Left lung (tissue), 10 donors: ENCODE measurements around the gene BRIX1. TPM values are rescaled to one million over a fixed set of nuclear protein-coding genes. Genes with fewer than 3 reads are reported as not detected.

Experiments
- ATAC-seq: fragments of 200-7000 bp; cut with Tn5 transposase; one replicate; pipeline ENCODE4 v1.9.1; 2020; ENCODE audit warnings: moderate library complexity
- DNase-seq, 4 donors: peaks; one replicate each; pipeline ENCODE4 v3.0.0-alpha.2; 2013 to 2020
- H3K27ac ChIP-seq, 2 donors: fragments of 200-600 bp; sonication (generic) in 1 of 2; one replicate each; pipeline versions ENCODE4 v1.5.0 to v1.8.0; 2020 to 2021
- H3K27me3 ChIP-seq, 2 donors: fragments of 200-600 bp; sonication (generic) in 1 of 2; one replicate each; pipeline versions ENCODE4 v1.5.0 to v1.8.0; 2020 to 2021
- H3K36me3 ChIP-seq, 2 donors: fragments of 200-600 bp; sonication (generic) in 1 of 2; one replicate each; pipeline versions ENCODE4 v1.5.0 to v1.8.0; 2020 to 2021
- H3K4me1 ChIP-seq, 2 donors: fragments of 200-600 bp; one replicate each; pipeline ENCODE4 v1.8.0; 2021
- H3K4me3 ChIP-seq, 2 donors: fragments of 200-600 bp; sonication (generic) in 1 of 2; one replicate each; pipeline versions ENCODE4 v1.5.0 to v1.8.0; 2020 to 2021; ENCODE audit warnings: mild to moderate bottlenecking in 1 of 2
- H3K9me3 ChIP-seq, 2 donors: fragments of 200-600 bp; sonication (generic) in 1 of 2; one replicate each; pipeline versions ENCODE4 v1.5.0 to v1.8.0; 2020 to 2021
- CTCF ChIP-seq, 2 donors: fragments of 200-600 bp; sonication (generic) in 1 of 2; IDR thresholded peaks; one replicate each; pipeline versions ENCODE4 v1.5.0 to v1.8.0; 2021; ENCODE audit warnings: antibody characterized with exemption in 2 of 2
- intact Hi-C, 2 donors: fragments of 100-400 bp; cut with DNase I; formaldehyde crosslinking; loops; one replicate each; pipeline versions ENCODE4 v1.11.2 to v1.14.2; 2022
- polyA plus RNA-seq, 6 donors: library from polyadenylated mRNA; unstranded; fragments of 120-200 nt; gene quantifications; one replicate each; pipeline ENCODE4 v1.2.1, GENCODE V29; 2013; ENCODE audit not compliant: insufficient read length in 6 of 6
- total RNA-seq, 2 donors: library from RNA; stranded (reverse); fragmentation: NEBNext Ultra II Directional; extraction: Animal tissue kit (Norgen Biotek cat#: 25700); gene quantifications; one replicate each; pipeline ENCODE4 v1.2.1, GENCODE V29; 2021
- donor health status: DM: no; HTN: yes; CAD: no.
- donor health status: DM: no; HTN: no; CAD: no.

BRIX1 gene
- total and polyA plus RNA-seq, 8 donors = 15.8 to 49.3 (median 44.9) TPM

- DNase-seq = no peak
- TF ChIP-seq CTCF (IDR thresholded peaks at IDR 0.05) = no peak
- no peak for ATAC-seq
- no peaks in the 10 kb centered on the region for H3K9me3 ChIP-seq
- no peak overlapping the region for H3K4me3 ChIP-seq
- no peaks in the 10 kb centered on the region for H3K4me1 ChIP-seq
- H3K27me3 ChIP-seq = no peaks in the 10 kb centered on the region
- intact Hi-C loops = no loop called here
- peaks cover 0 to 97% of the 10 kb centered on the region in 2 donors for H3K36me3 ChIP-seq
- no peak overlapping the region for H3K27ac ChIP-seq
Measured at GRCh38 chr5:34944460-34945047, 29.0 kb downstream of the BRIX1 start.

- Histone ChIP-seq H3K9me3 (no peaks in the 10 kb centered on the region), H3K27me3 (no peaks in the 10 kb centered on the region), H3K4me3 (no peak overlapping the region), H3K4me1 (no peaks in the 10 kb centered on the region), H3K36me3 (peaks cover 6 to 40% of the 10 kb centered on the region in 2 donors), H3K27ac (no peak overlapping the region)
- no peak for TF ChIP-seq CTCF (IDR thresholded peaks at IDR 0.05)
- intact Hi-C loops = no loop called here
- DNase-seq = no peak
- no peak for ATAC-seq
Measured at GRCh38 chr5:34957321-34957720, 41.8 kb downstream of the BRIX1 start.

- no peak overlapping the region for H3K27ac ChIP-seq
- DNase-seq = peak in 2 of 4 donors; percentile 6 to 29
- intact Hi-C loops = no loop called here
- H3K27me3 ChIP-seq = no peaks in the 10 kb centered on the region
- ATAC-seq = peak; percentile 87
- H3K4me3 ChIP-seq = no peak overlapping the region
- peak; percentile 21 to 39 for TF ChIP-seq CTCF (IDR thresholded peaks at IDR 0.05)
- H3K36me3 ChIP-seq = peaks cover 6 to 33% of the 10 kb centered on the region in 2 donors
- no peaks in the 10 kb centered on the region for H3K9me3 ChIP-seq
- H3K4me1 ChIP-seq = no peaks in the 10 kb centered on the region
Measured at GRCh38 chr5:34957857-34958690, 42.6 kb downstream of the BRIX1 start.

- no peak overlapping the region for H3K27ac ChIP-seq
- no peaks in the 10 kb centered on the region for H3K4me1 ChIP-seq
- intact Hi-C loops = no loop called here
- DNase-seq = no peak
- no peak overlapping the region for H3K4me3 ChIP-seq
- peak; percentile 87 for ATAC-seq
- H3K36me3 ChIP-seq = peaks cover 5 to 21% of the 10 kb centered on the region in 2 donors
- no peak for TF ChIP-seq CTCF (IDR thresholded peaks at IDR 0.05)
- no peaks in the 10 kb centered on the region for H3K27me3 ChIP-seq
- no peaks in the 10 kb centered on the region for H3K9me3 ChIP-seq
Measured at GRCh38 chr5:34959323-34959722, 43.8 kb downstream of the BRIX1 start.

GRCh38 chr5:34967540-34967939 is 52.0 kb downstream of the BRIX1 start:
- ATAC-seq (no peak), DNase-seq (no peak)
- no peaks in the 10 kb centered on the region for H3K4me1 ChIP-seq
- TF ChIP-seq CTCF (IDR thresholded peaks at IDR 0.05) = no peak
- H3K36me3 ChIP-seq = no peaks in the 10 kb centered on the region
- H3K27me3 ChIP-seq = no peaks in the 10 kb centered on the region
- no peak overlapping the region for H3K27ac ChIP-seq
- no peak overlapping the region for H3K4me3 ChIP-seq
- H3K9me3 ChIP-seq = peaks cover 0 to 7% of the 10 kb centered on the region in 2 donors
- intact Hi-C loops = no loop called here
